ENCODE measurements around the gene RREB1.
"Not testable (repeated sequence)": the region's sequence is repeated elsewhere in the genome, so short reads cannot be mapped to it uniquely, and the experiment has no call there.

The RREB1 gene

GRCh38 chr6:7154341-7155139 lies 46.8 kb downstream of the RREB1 start:
- H3K79me2 ChIP-seq (ENCODE audit: insufficient read depth, low read length), result peaks cover 98% of the 10 kb centered on the region
- H3K9ac ChIP-seq (ENCODE audit: low read depth, low read length), result no peak overlapping the region
- no peaks in the 10 kb centered on the region for H3K27me3 ChIP-seq (ENCODE audit: insufficient read depth, low read length, poor library complexity)
- no peaks in the 10 kb centered on the region for H3K9me3 ChIP-seq (ENCODE audit: insufficient read depth, low read length, severe bottlenecking)
- DNase-seq (no peak), ATAC-seq (ENCODE audit: insufficient read depth, low read depth) (0 out of 3 replicates have a peak, but pooled peaks have one; percentile 34)
- peaks cover 74% of the 10 kb centered on the region for H4K20me1 ChIP-seq (ENCODE audit: insufficient read depth, low read length)
- H3K4me3 ChIP-seq (ENCODE audit: low read depth in 1 of 2, low read length in 2 of 2), result no peak overlapping the region
- H3K4me1 ChIP-seq (ENCODE audit: insufficient read depth, low read length), result peaks cover 13% of the 10 kb centered on the region
- 0 out of 2 replicates have a peak overlapping the region, but pooled peaks have one; percentile 7 for H3K27ac ChIP-seq (ENCODE audit: low read length)
- no peak overlapping the region for H2AFZ ChIP-seq (ENCODE audit: low read depth, low read length)
- peaks cover 6% of the 10 kb centered on the region; the same call in 1 of the 2 replicates for H3K36me3 ChIP-seq (ENCODE audit: insufficient read depth, low read length)
- TF ChIP-seq CTCF (IDR thresholded peaks at IDR 0.05; ENCODE audit: borderline replicate concordance, extremely low read depth, low read length, poor library complexity, severe bottlenecking) (no peak), EZH2 (IDR thresholded peaks at IDR 0.05; ENCODE audit: borderline replicate concordance, low read depth, low read length, severe bottlenecking) (no peak)
- H3K4me2 ChIP-seq (ENCODE audit: insufficient read depth, low read length), result no peak overlapping the region

- Histone ChIP-seq H3K4me1 (ENCODE audit: insufficient read depth, low read length) (peaks cover 13% of the 10 kb centered on the region), H3K79me2 (ENCODE audit: insufficient read depth, low read length) (peaks cover 98% of the 10 kb centered on the region), H2AFZ (ENCODE audit: low read depth, low read length) (no peak overlapping the region), H3K27me3 (ENCODE audit: insufficient read depth, low read length, poor library complexity) (no peaks in the 10 kb centered on the region), H3K4me3 (ENCODE audit: low read depth in 1 of 2, low read length in 2 of 2) (no peak overlapping the region), H4K20me1 (ENCODE audit: insufficient read depth, low read length) (peaks cover 68% of the 10 kb centered on the region), H3K4me2 (ENCODE audit: insufficient read depth, low read length) (no peak overlapping the region), H3K9ac (ENCODE audit: low read depth, low read length) (no peak overlapping the region), H3K27ac (ENCODE audit: low read length) (no peak overlapping the region), H3K9me3 (ENCODE audit: insufficient read depth, low read length, severe bottlenecking) (no peaks in the 10 kb centered on the region), H3K36me3 (ENCODE audit: insufficient read depth, low read length) (peaks cover 6% of the 10 kb centered on the region; the same call in 1 of the 2 replicates)
- ATAC-seq (ENCODE audit: insufficient read depth, low read depth) (peak; percentile 22; the same call in 1 of the 3 replicates), DNase-seq (no peak)
- TF ChIP-seq CTCF (IDR thresholded peaks at IDR 0.05; ENCODE audit: borderline replicate concordance, extremely low read depth, low read length, poor library complexity, severe bottlenecking) (no peak), EZH2 (IDR thresholded peaks at IDR 0.05; ENCODE audit: borderline replicate concordance, low read depth, low read length, severe bottlenecking) (no peak)
Observed at GRCh38 chr6:7155871-7156579, 48.3 kb downstream of the RREB1 start.

- peaks cover 13% of the 10 kb centered on the region for H3K4me1 ChIP-seq (ENCODE audit: insufficient read depth, low read length)
- no peak overlapping the region for H3K9ac ChIP-seq (ENCODE audit: low read depth, low read length)
- H2AFZ ChIP-seq (ENCODE audit: low read depth, low read length), result no peak overlapping the region
- no peak overlapping the region for H3K27ac ChIP-seq (ENCODE audit: low read length)
- H3K4me2 ChIP-seq (ENCODE audit: insufficient read depth, low read length), result no peak overlapping the region
- peaks cover 98% of the 10 kb centered on the region for H3K79me2 ChIP-seq (ENCODE audit: insufficient read depth, low read length)
- ATAC-seq (ENCODE audit: insufficient read depth, low read depth) (no peak), DNase-seq (no peak)
- TF ChIP-seq EZH2 (IDR thresholded peaks at IDR 0.05; ENCODE audit: borderline replicate concordance, low read depth, low read length, severe bottlenecking) (no peak), CTCF (IDR thresholded peaks at IDR 0.05; ENCODE audit: borderline replicate concordance, extremely low read depth, low read length, poor library complexity, severe bottlenecking) (no peak)
- H3K9me3 ChIP-seq (ENCODE audit: insufficient read depth, low read length, severe bottlenecking), result no peaks in the 10 kb centered on the region
- no peak overlapping the region for H3K4me3 ChIP-seq (ENCODE audit: low read depth in 1 of 2, low read length in 2 of 2)
- peaks cover 6% of the 10 kb centered on the region; the same call in 1 of the 2 replicates for H3K36me3 ChIP-seq (ENCODE audit: insufficient read depth, low read length)
- H3K27me3 ChIP-seq (ENCODE audit: insufficient read depth, low read length, poor library complexity), result no peaks in the 10 kb centered on the region
- H4K20me1 ChIP-seq (ENCODE audit: insufficient read depth, low read length), result peaks cover 68% of the 10 kb centered on the region
Observed at GRCh38 chr6:7156643-7157278, 49.0 kb downstream of the RREB1 start.

- not testable (repeated sequence) for H3K4me2 ChIP-seq (ENCODE audit: insufficient read depth, low read length); H3K27me3 ChIP-seq (ENCODE audit: insufficient read depth, low read length, poor library complexity); H3K9me3 ChIP-seq (ENCODE audit: insufficient read depth, low read length, severe bottlenecking); H3K27ac ChIP-seq (ENCODE audit: low read length); H3K4me3 ChIP-seq (ENCODE audit: low read depth in 1 of 2, low read length in 2 of 2); H3K9ac ChIP-seq (ENCODE audit: low read depth, low read length); ATAC-seq (ENCODE audit: insufficient read depth, low read depth); H2AFZ ChIP-seq (ENCODE audit: low read depth, low read length); H3K36me3 ChIP-seq (ENCODE audit: insufficient read depth, low read length); DNase-seq
- Histone ChIP-seq H3K79me2 (ENCODE audit: insufficient read depth, low read length) (peaks cover 98% of the 10 kb centered on the region), H4K20me1 (ENCODE audit: insufficient read depth, low read length) (peaks cover 68% of the 10 kb centered on the region), H3K4me1 (ENCODE audit: insufficient read depth, low read length) (peaks cover 13% of the 10 kb centered on the region)
Observed at GRCh38 chr6:7157307-7157706, 49.5 kb downstream of the RREB1 start.
